IMR-90 (cell line): ENCODE data around the gene CDC20B.

ENCODE experiments used
- CEBPB ChIP-seq: IDR thresholded peaks from 2 replicates; pipeline ENCODE4 v1.6.1; 2012; ENCODE audit warnings: low read depth, low read length, improper control_type of control experiment
- CTCF ChIP-seq: conservative IDR thresholded peaks from 2 replicates; pipeline ENCODE4 v1.5.1; 2012; ENCODE audit warnings: mild to moderate bottlenecking, low read depth, low read length, improper control_type of control experiment
- RAD21 ChIP-seq: IDR thresholded peaks from 2 replicates; pipeline ENCODE4 v1.6.1; 2012; ENCODE audit warnings: low read length, improper control_type of control experiment
- TF ChIP-seq, protein P1 (sequence below): fragments of 150-350 bp; IDR thresholded peaks from 2 replicates; pipeline ENCODE4 v1.6.1; 2017; ENCODE audit warnings: mild to moderate bottlenecking, antibody characterized with exemption, low read length, low read depth

DNA sequence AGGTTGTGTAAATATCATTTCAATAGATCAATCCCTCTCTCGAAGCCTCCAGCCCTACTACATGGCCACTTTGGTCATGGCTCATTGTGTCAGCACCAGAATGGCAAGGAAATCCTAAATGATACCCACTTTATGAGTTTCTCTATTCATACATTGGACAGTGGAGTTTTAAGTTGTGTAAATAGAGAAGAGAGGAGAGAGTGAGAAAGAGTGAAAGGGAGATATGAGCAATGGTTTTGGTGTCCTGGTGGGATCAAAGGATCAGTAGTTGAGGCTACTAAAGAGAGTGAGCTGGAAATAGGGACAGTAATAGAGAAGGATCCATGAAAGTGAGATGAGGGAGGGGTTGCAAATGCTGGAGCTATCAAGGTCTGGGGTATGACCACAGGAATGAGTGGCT is 102.0 kb downstream of the CDC20B start:
- TF ChIP-seq CTCF (no peak), RAD21 (no peak), CEBPB (no peak)
- TF ChIP-seq, protein P1, sequence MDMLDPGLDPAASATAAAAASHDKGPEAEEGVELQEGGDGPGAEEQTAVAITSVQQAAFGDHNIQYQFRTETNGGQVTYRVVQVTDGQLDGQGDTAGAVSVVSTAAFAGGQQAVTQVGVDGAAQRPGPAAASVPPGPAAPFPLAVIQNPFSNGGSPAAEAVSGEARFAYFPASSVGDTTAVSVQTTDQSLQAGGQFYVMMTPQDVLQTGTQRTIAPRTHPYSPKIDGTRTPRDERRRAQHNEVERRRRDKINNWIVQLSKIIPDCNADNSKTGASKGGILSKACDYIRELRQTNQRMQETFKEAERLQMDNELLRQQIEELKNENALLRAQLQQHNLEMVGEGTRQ: no peak
